Fibroblast of villous mesenchyme (primary cell): ENCODE results near the gene CCDC92B. TPM values are rescaled to one million over a fixed set of nuclear protein-coding genes. Genes with fewer than 3 reads are reported as not detected.
"Not testable (repeated sequence)": the region's sequence is repeated elsewhere in the genome, so short reads cannot be mapped to it uniquely, and the experiment has no call there.

ENCODE experiments used
- DNase-seq: peaks from one replicate; pipeline ENCODE4 v3.0.0-alpha.2; 2010; ENCODE audit warnings: low read depth
- H3K4me3 ChIP-seq: 2 replicates; pipeline ENCODE4 v1.5.1; 2011; ENCODE audit warnings: low read depth, mild to moderate bottlenecking, low read length
- small RNA-seq: library from RNA; depleted of rRNA; stranded (forward); fragments of <200 nt; gene quantifications from one replicate; pipeline ENCODE3, GENCODE V24; 2012
- total RNA-seq: library from RNA; depleted of rRNA; stranded (reverse); fragments of >200 nt; gene quantifications from 2 replicates; pipeline ENCODE4 v1.2.3, GENCODE V29; 2012
- TF ChIP-seq, protein P1 (sequence below): IDR thresholded peaks from 2 replicates; pipeline ENCODE4 v1.5.1; 2012; ENCODE audit warnings: low read depth, mild to moderate bottlenecking, low read length; ENCODE audit not compliant: insufficient read depth

Gene CCDC92B
- total RNA-seq, 1 donor, result not detected

DNA sequence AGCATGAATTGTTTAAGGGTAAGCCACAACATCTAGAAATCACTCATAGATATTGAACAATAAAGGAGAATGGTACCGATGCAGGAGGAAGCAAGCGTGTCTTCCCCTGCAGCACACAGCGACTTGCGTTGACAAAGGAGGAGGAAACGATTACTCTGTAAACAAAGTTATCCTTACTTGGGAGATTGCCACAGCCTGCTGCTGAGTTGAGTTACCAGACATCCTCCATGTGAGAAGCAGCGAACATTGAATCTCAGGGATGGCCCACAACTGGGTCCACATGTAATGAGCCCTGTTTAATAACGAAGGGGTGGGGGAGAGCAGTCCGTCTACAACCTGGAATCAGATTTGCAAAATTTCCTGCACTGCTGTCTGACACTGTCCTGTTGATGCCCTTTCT, 65.5 kb downstream of the CCDC92B start:
- DNase-seq, result peak; percentile 45
- TF ChIP-seq, protein P1, sequence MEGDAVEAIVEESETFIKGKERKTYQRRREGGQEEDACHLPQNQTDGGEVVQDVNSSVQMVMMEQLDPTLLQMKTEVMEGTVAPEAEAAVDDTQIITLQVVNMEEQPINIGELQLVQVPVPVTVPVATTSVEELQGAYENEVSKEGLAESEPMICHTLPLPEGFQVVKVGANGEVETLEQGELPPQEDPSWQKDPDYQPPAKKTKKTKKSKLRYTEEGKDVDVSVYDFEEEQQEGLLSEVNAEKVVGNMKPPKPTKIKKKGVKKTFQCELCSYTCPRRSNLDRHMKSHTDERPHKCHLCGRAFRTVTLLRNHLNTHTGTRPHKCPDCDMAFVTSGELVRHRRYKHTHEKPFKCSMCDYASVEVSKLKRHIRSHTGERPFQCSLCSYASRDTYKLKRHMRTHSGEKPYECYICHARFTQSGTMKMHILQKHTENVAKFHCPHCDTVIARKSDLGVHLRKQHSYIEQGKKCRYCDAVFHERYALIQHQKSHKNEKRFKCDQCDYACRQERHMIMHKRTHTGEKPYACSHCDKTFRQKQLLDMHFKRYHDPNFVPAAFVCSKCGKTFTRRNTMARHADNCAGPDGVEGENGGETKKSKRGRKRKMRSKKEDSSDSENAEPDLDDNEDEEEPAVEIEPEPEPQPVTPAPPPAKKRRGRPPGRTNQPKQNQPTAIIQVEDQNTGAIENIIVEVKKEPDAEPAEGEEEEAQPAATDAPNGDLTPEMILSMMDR, result no peak
- H3K4me3 ChIP-seq, result no peak overlapping the region

DNA sequence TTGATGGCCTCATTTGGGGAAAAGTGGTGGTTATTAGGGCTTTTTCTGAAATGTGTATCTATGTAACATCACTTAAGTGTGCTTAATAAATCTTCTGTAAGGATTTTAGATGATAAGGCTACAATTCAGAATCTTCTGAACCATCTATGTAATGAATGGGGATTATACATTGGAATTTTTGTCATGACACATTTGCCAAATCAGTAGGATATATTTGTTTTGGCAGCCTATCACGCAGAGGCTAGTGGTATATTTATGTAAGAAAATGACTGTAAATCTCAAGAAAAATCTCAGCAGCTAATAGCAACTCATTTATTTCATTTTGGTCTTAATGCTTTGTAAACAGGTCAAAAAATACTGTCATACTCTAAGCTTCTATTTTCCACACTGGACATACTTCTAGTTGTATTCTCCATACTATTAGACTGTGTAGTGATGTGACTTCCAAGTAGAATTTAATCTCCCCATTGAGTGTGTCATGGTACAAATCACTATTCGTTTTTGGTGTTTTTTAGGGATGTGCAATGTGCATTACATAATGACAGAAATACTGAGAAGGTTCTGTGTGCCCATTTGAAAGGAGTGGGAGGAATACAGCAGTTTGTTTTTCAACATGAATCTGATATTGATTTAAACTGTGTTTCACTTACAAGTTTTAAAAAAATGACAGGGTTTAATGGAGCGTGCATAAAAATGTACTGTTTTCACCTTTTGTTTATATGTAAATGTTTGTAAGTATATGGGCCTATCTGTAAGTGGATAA, 67.1 kb downstream of the CCDC92B start:
- TF ChIP-seq, protein P1, result no peak
- DNase-seq, result no peak

DNA sequence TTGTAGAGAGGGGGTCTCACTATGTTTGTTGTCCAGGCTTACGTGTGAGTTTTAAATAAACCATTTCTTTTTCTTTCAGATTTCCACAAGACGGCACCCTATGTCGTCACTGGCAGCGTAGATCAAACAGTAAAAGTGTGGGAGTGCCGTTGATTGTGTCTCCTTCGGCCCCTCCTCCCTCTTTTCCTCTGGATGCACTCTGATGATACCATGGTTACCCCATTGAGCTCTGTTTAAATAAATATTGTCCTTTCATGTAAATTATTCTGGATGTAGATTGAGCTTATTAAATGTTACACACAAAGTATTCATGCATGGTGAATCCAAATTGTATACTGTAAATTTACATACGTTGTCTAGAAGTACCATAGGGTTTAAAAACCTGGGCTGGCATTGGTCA, 67.8 kb downstream of the CCDC92B start:
- TF ChIP-seq, protein P1, result no peak
- H3K4me3 ChIP-seq, result no peak overlapping the region
- DNase-seq, result no peak

More for the DNA sequence above, 67.1 kb downstream of the CCDC92B start:
- no peak overlapping the region for H3K4me3 ChIP-seq

DNA sequence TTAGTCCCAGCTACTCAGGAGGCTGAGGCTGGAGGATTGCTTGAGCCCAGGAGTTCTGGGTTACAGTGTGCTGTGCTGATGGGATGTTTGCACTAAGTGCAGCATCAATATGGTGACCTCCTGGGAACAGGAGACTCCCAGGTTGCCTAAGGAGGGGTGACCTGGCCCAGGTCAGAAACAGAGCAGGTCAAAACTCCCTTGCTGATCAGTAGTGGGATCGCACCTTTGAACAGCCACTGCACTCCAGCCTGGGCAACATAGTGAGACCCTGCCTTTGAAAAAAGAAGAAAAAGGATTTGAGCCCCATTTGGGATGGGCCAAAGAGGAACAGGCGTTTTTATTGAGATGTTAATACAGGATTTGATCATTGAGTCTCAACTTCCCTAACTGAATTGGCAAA, 68.5 kb downstream of the CCDC92B start:
- no peak for DNase-seq
- no peak overlapping the region for H3K4me3 ChIP-seq
- TF ChIP-seq, protein P1, result no peak

DNA sequence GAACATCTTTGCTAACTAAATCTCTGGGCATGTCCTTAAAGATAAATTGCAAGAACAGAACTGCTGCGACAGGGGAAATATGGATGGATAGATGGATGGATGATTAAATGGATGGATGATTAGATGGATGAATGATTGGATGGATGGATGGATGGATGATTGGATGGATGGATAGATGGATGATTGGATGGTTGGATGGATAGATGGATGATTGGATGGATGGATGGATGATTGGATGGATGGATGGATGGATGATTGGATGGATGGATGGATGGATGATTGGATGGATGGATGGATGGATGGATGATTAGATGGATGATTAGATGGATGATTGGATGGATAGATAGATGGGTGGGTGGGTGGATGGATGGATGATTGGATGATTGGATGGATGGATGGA, 70.2 kb downstream of the CCDC92B start:
- not testable (repeated sequence) for DNase-seq, H3K4me3 ChIP-seq

Small RNAs within 50 kb of the gene (small RNA-seq; reads per million reads assigned to genes)
- gene MIR1253 (not detected), gene MIR6776 (not detected), gene RN7SL608P (not detected), gene hsa-mir-1253 (not detected)

Other genes with a start within 250 kb of the CCDC92B start
- gene METTL16, start 237.8 kb downstream of the CCDC92B start, total RNA-seq, result 13.5 and 16.8 TPM in 2 replicates
- gene PAFAH1B1, start 156.0 kb downstream of the CCDC92B start, total RNA-seq, result 101 and 141 TPM in 2 replicates
- gene CLUH, start 37.9 kb downstream of the CCDC92B start, total RNA-seq, result 36.7 and 42.7 TPM in 2 replicates
- 3.9 and 5.2 TPM in 2 replicates for gene RAP1GAP2, start 46.8 kb upstream of the CCDC92B start, total RNA-seq